GM21447 (cell line): Measurements from ENCODE around the gene HPSE2.

Experiments used
- ATAC-seq: cut with Tn5 transposase; IDR thresholded peaks from one replicate; pipeline ENCODE4 v1.9.1; 2021; ENCODE audit not compliant: unreplicated experiment

HPSE2 gene

GRCh38 chr10:98696516-98696915, 539.1 kb downstream of the HPSE2 start:
- no peak for ATAC-seq

- ATAC-seq, result no peak
Observed at GRCh38 chr10:98694883-98695282, 540.8 kb downstream of the HPSE2 start.

- no peak for ATAC-seq
Observed at GRCh38 chr10:98694014-98694413, 541.6 kb downstream of the HPSE2 start.

GRCh38 chr10:98687685-98688084, 548.0 kb downstream of the HPSE2 start:
- no peak for ATAC-seq

GRCh38 chr10:98684019-98684899, 551.4 kb downstream of the HPSE2 start:
- no peak for ATAC-seq

GRCh38 chr10:98676895-98677294, 558.8 kb downstream of the HPSE2 start:
- no peak for ATAC-seq

- no peak for ATAC-seq
Observed at GRCh38 chr10:98675902-98676301, 559.8 kb downstream of the HPSE2 start.

- ATAC-seq, result no peak
Observed at GRCh38 chr10:98673171-98673782, 562.4 kb downstream of the HPSE2 start.

GRCh38 chr10:98667081-98667480, 568.6 kb downstream of the HPSE2 start:
- ATAC-seq, result no peak

- ATAC-seq, result no peak
Observed at GRCh38 chr10:98666276-98666675, 569.4 kb downstream of the HPSE2 start.

- peak; percentile 69 for ATAC-seq
Observed at GRCh38 chr10:98664329-98665042, 571.2 kb downstream of the HPSE2 start.

- no peak for ATAC-seq
Observed at GRCh38 chr10:98659951-98660350, 575.7 kb downstream of the HPSE2 start.

- ATAC-seq, result no peak
Observed at GRCh38 chr10:98655492-98655891, 580.2 kb downstream of the HPSE2 start.

- ATAC-seq, result no peak
Observed at GRCh38 chr10:98649170-98649569, 586.5 kb downstream of the HPSE2 start.

- ATAC-seq, result no peak
Observed at GRCh38 chr10:98646998-98647917, 588.4 kb downstream of the HPSE2 start.

- ATAC-seq, result no peak
Observed at GRCh38 chr10:98644466-98644865, 591.2 kb downstream of the HPSE2 start.

GRCh38 chr10:98642281-98642680, 593.4 kb downstream of the HPSE2 start:
- no peak for ATAC-seq

- ATAC-seq, result no peak
Observed at GRCh38 chr10:98638920-98639319, 596.7 kb downstream of the HPSE2 start.

GRCh38 chr10:98636921-98637329, 598.7 kb downstream of the HPSE2 start:
- ATAC-seq, result no peak

GRCh38 chr10:98632456-98633150, 603.0 kb downstream of the HPSE2 start:
- no peak for ATAC-seq
